Duodenal mucosa (tissue), 2 donors: ENCODE data around the gene GATAD2A.

Experiments used
- H3K27ac ChIP-seq: one replicate; pipeline ENCODE4 v1.7.0; 2013; ENCODE audit warnings: low read depth, low read length
- H3K27me3 ChIP-seq, 2 donors: one replicate each; pipeline ENCODE4 v1.7.0; 2013; ENCODE audit warnings: low read length in 2 of 2, control low read depth in 1 of 2; ENCODE audit not compliant: insufficient read depth in 2 of 2, control insufficient read depth in 1 of 2
- H3K36me3 ChIP-seq, 2 donors: one replicate each; pipeline ENCODE4 v1.7.0; 2013; ENCODE audit warnings: low read length in 2 of 2, control low read depth in 1 of 2; ENCODE audit not compliant: insufficient read depth in 2 of 2, control insufficient read depth in 1 of 2
- H3K4me1 ChIP-seq, 2 donors: one replicate each; pipeline ENCODE4 v1.7.0; 2013; ENCODE audit warnings: low read length in 2 of 2, control low read depth in 1 of 2; ENCODE audit not compliant: insufficient read depth in 2 of 2, control insufficient read depth in 1 of 2
- H3K4me3 ChIP-seq, 2 donors: one replicate each; pipeline ENCODE4 v1.7.0; 2013; ENCODE audit warnings: low read length in 2 of 2, low read depth in 1 of 2
- H3K9ac ChIP-seq, 2 donors: one replicate each; pipeline ENCODE4 v1.7.0; 2013; ENCODE audit warnings: low read length in 2 of 2, low read depth in 1 of 2
- H3K9me3 ChIP-seq, 2 donors: one replicate each; pipeline ENCODE4 v1.7.0; 2013; ENCODE audit warnings: low read length in 2 of 2, control low read depth in 1 of 2; ENCODE audit not compliant: control insufficient read depth in 1 of 2

Gene GATAD2A

GRCh38 chr19:19488875-19489690 lies 83.6 kb downstream of the GATAD2A start:
- Histone ChIP-seq H3K27ac (peak overlapping the region; percentile 59), H3K4me1 (peaks cover 33 to 36% of the 10 kb centered on the region in 2 donors), H3K36me3 (peaks cover 17 to 46% of the 10 kb centered on the region in 2 donors), H3K9ac (peak overlapping the region; percentile 11 to 24), H3K4me3 (peak overlapping the region; percentile 39 to 48), H3K9me3 (no peaks in the 10 kb centered on the region), H3K27me3 (no peaks in the 10 kb centered on the region)

- peak overlapping the region; percentile 39 to 48 for H3K4me3 ChIP-seq
- peak overlapping the region in 1 of 2 donors; percentile 24 for H3K9ac ChIP-seq
- peaks cover 24 to 51% of the 10 kb centered on the region in 2 donors for H3K36me3 ChIP-seq
- no peaks in the 10 kb centered on the region for H3K27me3 ChIP-seq
- H3K9me3 ChIP-seq = no peaks in the 10 kb centered on the region
- H3K27ac ChIP-seq = peak overlapping the region; percentile 59
- H3K4me1 ChIP-seq = peaks cover 33 to 36% of the 10 kb centered on the region in 2 donors
Observed at GRCh38 chr19:19489804-19490204, 84.3 kb downstream of the GATAD2A start.

GRCh38 chr19:19490214-19490968 lies 84.9 kb downstream of the GATAD2A start:
- H3K36me3 ChIP-seq = peaks cover 24 to 54% of the 10 kb centered on the region in 2 donors
- H3K4me3 ChIP-seq = peak overlapping the region in 1 of 2 donors; percentile 39
- no peak overlapping the region for H3K27ac ChIP-seq
- H3K27me3 ChIP-seq = no peaks in the 10 kb centered on the region
- no peaks in the 10 kb centered on the region for H3K9me3 ChIP-seq
- peaks cover 33 to 36% of the 10 kb centered on the region in 2 donors for H3K4me1 ChIP-seq
- H3K9ac ChIP-seq = peak overlapping the region in 1 of 2 donors; percentile 24

- peaks cover 33 to 56% of the 10 kb centered on the region in 2 donors for H3K36me3 ChIP-seq
Observed at GRCh38 chr19:19491321-19492025, 86.0 kb downstream of the GATAD2A start.

GRCh38 chr19:19492026-19492610 lies 86.6 kb downstream of the GATAD2A start:
- Histone ChIP-seq H3K4me1 (peaks cover 30% of the 10 kb centered on the region in 2 donors), H3K9me3 (no peaks in the 10 kb centered on the region), H3K27ac (no peak overlapping the region), H3K4me3 (no peak overlapping the region), H3K9ac (no peak overlapping the region), H3K36me3 (peaks cover 36 to 56% of the 10 kb centered on the region in 2 donors), H3K27me3 (no peaks in the 10 kb centered on the region)

More at GRCh38 chr19:19491321-19492025, 86.0 kb downstream of the GATAD2A start:
- H3K9me3 ChIP-seq = no peaks in the 10 kb centered on the region
- no peak overlapping the region for H3K4me3 ChIP-seq
- H3K27me3 ChIP-seq = no peaks in the 10 kb centered on the region
- no peak overlapping the region for H3K27ac ChIP-seq
- peaks cover 33 to 35% of the 10 kb centered on the region in 2 donors for H3K4me1 ChIP-seq
- H3K9ac ChIP-seq = no peak overlapping the region

- H3K27me3 ChIP-seq = no peaks in the 10 kb centered on the region
- no peaks in the 10 kb centered on the region for H3K9me3 ChIP-seq
- no peak overlapping the region for H3K9ac ChIP-seq
- peaks cover 49 to 74% of the 10 kb centered on the region in 2 donors for H3K36me3 ChIP-seq
- no peak overlapping the region for H3K4me3 ChIP-seq
- H3K4me1 ChIP-seq = peaks cover 14% of the 10 kb centered on the region in 2 donors
- no peak overlapping the region for H3K27ac ChIP-seq
Observed at GRCh38 chr19:19493841-19494546, 88.5 kb downstream of the GATAD2A start.

- no peak overlapping the region for H3K27ac ChIP-seq
- no peaks in the 10 kb centered on the region for H3K9me3 ChIP-seq
- H3K27me3 ChIP-seq = no peaks in the 10 kb centered on the region
- no peak overlapping the region for H3K4me3 ChIP-seq
- no peaks in the 10 kb centered on the region for H3K4me1 ChIP-seq
- peaks cover 55 to 91% of the 10 kb centered on the region in 2 donors for H3K36me3 ChIP-seq
- no peak overlapping the region for H3K9ac ChIP-seq
Observed at GRCh38 chr19:19495614-19496603, 90.4 kb downstream of the GATAD2A start.

- Histone ChIP-seq H3K9ac (no peak overlapping the region), H3K9me3 (no peaks in the 10 kb centered on the region), H3K4me1 (no peaks in the 10 kb centered on the region), H3K36me3 (peaks cover 53 to 94% of the 10 kb centered on the region in 2 donors), H3K27ac (no peak overlapping the region), H3K4me3 (no peak overlapping the region), H3K27me3 (no peaks in the 10 kb centered on the region)
Observed at GRCh38 chr19:19498255-19498991, 92.9 kb downstream of the GATAD2A start.
